ENCODE measurements around the gene ASRGL1.

DNA sequence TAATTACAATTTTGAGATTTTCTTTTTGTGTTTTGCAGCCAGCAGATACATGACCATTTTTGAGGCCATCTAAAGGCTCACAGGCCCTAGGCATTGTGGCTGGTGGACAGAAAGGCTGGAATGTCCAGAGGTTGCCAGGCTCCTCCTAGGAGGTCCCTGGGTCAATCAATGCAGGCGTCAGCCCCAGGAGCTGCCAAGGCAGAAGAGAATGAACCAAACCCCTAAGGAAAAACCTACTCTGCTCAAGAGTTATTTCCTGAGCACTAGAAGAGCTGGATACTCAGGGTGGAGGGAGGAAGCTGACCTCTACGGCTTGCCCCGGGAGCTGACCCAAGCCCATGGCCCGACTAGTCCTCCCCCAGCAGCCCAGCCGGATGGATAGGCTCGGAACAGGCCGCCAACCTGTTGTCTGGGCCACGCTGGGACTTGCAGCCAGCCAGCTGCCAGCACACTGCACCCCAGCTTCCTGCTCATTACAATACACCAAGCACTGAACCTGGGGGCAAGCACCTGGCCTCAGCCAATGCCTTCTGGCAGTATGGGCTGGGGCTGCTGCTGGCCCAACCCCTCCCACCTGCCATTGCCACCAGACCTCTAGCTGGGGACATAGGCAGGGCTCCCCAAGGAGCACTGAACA lies 75.9 kb downstream of the ASRGL1 start:
- TF ChIP-seq, protein P1, sequence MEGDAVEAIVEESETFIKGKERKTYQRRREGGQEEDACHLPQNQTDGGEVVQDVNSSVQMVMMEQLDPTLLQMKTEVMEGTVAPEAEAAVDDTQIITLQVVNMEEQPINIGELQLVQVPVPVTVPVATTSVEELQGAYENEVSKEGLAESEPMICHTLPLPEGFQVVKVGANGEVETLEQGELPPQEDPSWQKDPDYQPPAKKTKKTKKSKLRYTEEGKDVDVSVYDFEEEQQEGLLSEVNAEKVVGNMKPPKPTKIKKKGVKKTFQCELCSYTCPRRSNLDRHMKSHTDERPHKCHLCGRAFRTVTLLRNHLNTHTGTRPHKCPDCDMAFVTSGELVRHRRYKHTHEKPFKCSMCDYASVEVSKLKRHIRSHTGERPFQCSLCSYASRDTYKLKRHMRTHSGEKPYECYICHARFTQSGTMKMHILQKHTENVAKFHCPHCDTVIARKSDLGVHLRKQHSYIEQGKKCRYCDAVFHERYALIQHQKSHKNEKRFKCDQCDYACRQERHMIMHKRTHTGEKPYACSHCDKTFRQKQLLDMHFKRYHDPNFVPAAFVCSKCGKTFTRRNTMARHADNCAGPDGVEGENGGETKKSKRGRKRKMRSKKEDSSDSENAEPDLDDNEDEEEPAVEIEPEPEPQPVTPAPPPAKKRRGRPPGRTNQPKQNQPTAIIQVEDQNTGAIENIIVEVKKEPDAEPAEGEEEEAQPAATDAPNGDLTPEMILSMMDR (conservative IDR thresholded peaks at IDR 0.05; ENCODE audit: low read depth, low read length), result no peak
- TF ChIP-seq EZH2 (IDR thresholded peaks at IDR 0.05; ENCODE audit: low read length, unreplicated experiment), result no peak

Measured in PC-3 (cell line).